HUES48 (cell line): ENCODE data around the gene ATP9A.

Experiments
- H3K27ac ChIP-seq: one replicate; pipeline ENCODE4 v1.7.0; 2013; ENCODE audit warnings: low read depth, low read length, inconsistent platforms
- H3K27me3 ChIP-seq: 2 replicates; pipeline ENCODE4 v1.6.1; 2013; ENCODE audit warnings: mild to moderate bottlenecking, low read length; ENCODE audit not compliant: control insufficient read depth, insufficient read depth
- H3K36me3 ChIP-seq: 2 replicates; pipeline ENCODE4 v1.6.1; 2013; ENCODE audit warnings: low read length; ENCODE audit not compliant: control insufficient read depth, insufficient read depth
- H3K4me1 ChIP-seq: 2 replicates; pipeline ENCODE4 v1.6.1; 2013; ENCODE audit warnings: mild to moderate bottlenecking, low read length; ENCODE audit not compliant: control insufficient read depth, insufficient read depth
- H3K4me3 ChIP-seq: 2 replicates; pipeline ENCODE4 v1.5.1; 2013; ENCODE audit warnings: mild to moderate bottlenecking, low read depth, low read length
- H3K9ac ChIP-seq: 2 replicates; pipeline ENCODE4 v1.6.1; 2013; ENCODE audit warnings: mild to moderate bottlenecking, low read depth, low read length, moderate library complexity
- H3K9me3 ChIP-seq: 2 replicates; pipeline ENCODE4 v1.6.1; 2013; ENCODE audit warnings: low read length; ENCODE audit not compliant: control insufficient read depth, insufficient read depth

ATP9A gene

DNA sequence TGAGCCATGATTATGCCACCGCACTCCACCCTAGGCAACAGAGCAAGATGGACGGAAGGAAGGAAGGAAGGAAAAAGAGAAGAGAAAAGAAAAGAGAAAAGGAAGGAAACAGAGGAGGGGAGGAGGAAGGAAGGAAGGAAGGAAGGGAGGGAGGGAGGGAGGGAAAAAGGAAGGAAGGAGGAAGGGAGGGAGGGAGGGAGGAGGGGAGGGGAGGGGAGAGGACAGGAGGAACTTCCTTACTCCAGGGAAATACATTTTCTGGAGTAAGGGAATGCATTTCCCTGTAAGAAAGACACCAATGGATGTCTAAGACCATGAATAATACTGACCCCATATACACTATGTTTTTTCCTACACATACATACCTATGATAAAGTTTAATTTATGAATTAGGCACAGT lies 132.5 kb downstream of the ATP9A start:
- no peaks in the 10 kb centered on the region for H3K27me3 ChIP-seq
- H3K27ac ChIP-seq = no peak overlapping the region
- H3K9me3 ChIP-seq = no peaks in the 10 kb centered on the region

DNA sequence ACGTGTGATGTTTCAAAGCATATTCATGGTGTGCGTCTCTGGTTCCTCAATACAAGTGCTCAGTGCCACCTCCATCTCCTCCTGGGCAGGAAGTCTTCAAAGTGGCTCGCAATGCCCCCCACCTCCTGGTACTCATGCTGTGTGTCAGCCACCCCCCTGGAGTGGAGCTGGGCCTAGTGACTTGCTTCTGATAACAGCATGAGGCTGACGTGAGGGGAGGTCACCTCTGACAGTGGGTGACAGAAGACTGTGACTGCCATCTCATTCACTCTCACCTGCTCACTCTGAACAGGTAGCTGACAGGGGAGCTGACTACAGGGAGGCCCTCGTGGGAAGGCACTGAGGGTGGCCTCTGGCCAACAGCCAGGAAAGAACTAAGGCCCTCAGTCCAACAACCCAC lies 133.3 kb downstream of the ATP9A start:
- Histone ChIP-seq H3K4me1 (no peaks in the 10 kb centered on the region), H3K36me3 (no peaks in the 10 kb centered on the region), H3K27ac (no peak overlapping the region), H3K27me3 (no peaks in the 10 kb centered on the region), H3K9me3 (no peaks in the 10 kb centered on the region), H3K4me3 (no peak overlapping the region), H3K9ac (no peak overlapping the region)

More for the DNA sequence above, 132.5 kb downstream of the ATP9A start:
- H3K36me3 ChIP-seq = no peaks in the 10 kb centered on the region
- no peaks in the 10 kb centered on the region for H3K4me1 ChIP-seq
- no peak overlapping the region for H3K4me3 ChIP-seq
- no peak overlapping the region for H3K9ac ChIP-seq

DNA sequence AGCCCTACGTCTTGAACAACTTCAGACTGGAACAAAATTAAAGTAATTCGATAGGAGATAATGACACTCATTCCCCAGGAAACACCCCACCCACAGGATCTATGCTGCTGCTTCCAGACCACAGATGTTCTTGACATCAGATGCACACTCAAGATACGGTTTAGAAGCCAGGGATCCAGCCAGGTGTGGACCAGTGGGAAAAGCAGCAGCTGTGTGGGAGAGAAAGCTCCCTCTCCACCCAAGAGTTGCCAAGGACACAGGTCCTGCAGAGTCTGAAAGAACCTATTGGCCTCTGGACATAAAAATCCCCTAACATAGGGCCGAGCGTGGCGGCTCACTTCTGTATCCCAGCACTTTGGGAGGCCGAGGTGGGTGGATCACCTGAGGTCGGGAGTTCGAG lies 133.9 kb downstream of the ATP9A start:
- Histone ChIP-seq H3K4me1 (no peaks in the 10 kb centered on the region), H3K27me3 (no peaks in the 10 kb centered on the region), H3K9ac (no peak overlapping the region), H3K4me3 (no peak overlapping the region), H3K27ac (no peak overlapping the region), H3K9me3 (no peaks in the 10 kb centered on the region), H3K36me3 (no peaks in the 10 kb centered on the region)

DNA sequence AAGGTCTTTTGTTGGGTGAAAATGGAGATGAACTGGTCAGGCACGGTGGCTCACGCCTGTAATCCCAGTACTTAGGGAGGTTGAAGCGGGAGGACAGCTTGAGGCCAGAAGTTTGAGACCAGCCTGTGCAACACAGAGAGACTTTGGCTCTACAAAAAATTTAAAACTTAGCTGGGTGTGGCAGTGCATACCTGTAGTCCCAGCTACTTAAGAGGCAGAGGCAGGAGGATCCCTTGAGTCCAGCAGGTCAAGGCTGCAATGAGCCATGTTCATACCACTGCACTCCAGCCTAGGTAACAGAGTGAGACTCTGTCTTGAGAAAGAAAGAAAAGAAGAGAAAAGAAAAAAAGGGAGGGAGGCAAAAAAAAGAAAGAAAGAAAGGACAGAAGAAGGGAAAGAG lies 134.8 kb downstream of the ATP9A start:
- no peaks in the 10 kb centered on the region for H3K27me3 ChIP-seq
- H3K9me3 ChIP-seq = no peaks in the 10 kb centered on the region
- H3K27ac ChIP-seq = no peak overlapping the region
- H3K36me3 ChIP-seq = no peaks in the 10 kb centered on the region
- H3K9ac ChIP-seq = no peak overlapping the region
- H3K4me3 ChIP-seq = no peak overlapping the region
- H3K4me1 ChIP-seq = no peaks in the 10 kb centered on the region

DNA sequence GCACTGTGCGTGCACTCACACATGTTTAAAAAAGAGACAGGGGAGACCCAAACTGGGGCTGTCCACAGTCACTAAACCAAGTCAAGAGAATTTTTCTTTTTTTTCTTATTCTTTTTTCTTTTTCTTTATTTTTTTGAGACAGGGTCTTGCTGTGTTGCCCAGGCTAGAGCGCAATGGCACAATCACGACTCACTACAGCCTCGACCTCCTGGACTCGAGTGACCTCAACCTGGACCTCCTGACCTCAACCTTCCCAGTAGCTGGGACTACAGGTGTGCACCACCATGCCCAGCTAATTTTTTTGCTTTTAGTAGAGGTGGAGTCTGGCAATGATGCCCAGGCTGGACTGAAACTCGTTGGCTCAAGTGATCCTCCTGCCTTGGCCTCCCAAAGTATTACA lies 136.2 kb downstream of the ATP9A start:
- H3K4me3 ChIP-seq = no peak overlapping the region
- H3K36me3 ChIP-seq = no peaks in the 10 kb centered on the region
- H3K9ac ChIP-seq = no peak overlapping the region
- no peaks in the 10 kb centered on the region for H3K4me1 ChIP-seq
- H3K27ac ChIP-seq = no peak overlapping the region
- H3K9me3 ChIP-seq = no peaks in the 10 kb centered on the region
- H3K27me3 ChIP-seq = no peaks in the 10 kb centered on the region

DNA sequence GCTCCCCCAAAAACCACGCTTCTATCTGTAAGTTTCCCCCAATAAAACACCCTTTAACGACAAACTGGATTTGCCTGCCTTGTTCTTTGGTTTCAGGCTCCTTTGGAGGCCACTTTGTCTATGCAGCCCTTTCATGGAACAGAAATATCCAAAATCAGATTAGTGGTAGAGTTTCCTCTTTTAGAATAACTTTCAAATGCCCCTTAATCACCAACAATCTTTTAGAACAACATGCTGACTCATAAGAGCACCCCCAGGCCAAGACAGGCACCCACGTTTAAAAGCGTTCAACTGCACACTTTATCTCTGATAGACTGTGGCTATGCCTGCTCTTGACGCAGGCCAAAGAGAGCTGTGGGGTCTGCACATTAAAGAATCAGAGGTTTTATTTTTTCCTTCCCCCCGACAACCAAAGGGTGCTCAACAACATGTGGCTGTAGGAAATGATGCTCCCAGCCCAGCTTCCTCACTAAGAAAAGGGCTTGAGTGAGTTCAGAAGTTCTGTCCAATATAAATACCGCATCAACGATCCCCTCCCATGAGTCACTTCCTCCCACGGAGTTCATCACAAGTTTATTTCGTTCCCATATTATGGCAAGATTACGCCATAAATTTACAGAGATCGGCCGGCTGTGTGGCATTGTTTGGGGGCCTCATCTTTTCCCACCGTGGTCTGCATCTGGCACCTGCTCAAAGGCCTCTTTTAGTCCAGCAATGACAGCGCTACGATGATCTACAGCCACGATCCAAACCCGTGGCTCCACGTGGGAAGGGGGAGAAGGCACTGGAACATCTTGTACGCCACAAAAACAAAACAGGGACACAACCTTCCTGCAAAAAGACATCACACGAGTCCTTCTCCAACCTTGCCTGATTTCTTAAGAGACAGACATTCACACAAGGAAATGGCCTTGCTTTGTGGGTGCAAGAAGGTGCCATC lies 136.9 kb downstream of the ATP9A start:
- Histone ChIP-seq H3K27ac (no peak overlapping the region), H3K9ac (no peak overlapping the region), H3K4me3 (no peak overlapping the region), H3K27me3 (no peaks in the 10 kb centered on the region), H3K36me3 (no peaks in the 10 kb centered on the region), H3K4me1 (no peaks in the 10 kb centered on the region), H3K9me3 (no peaks in the 10 kb centered on the region)

DNA sequence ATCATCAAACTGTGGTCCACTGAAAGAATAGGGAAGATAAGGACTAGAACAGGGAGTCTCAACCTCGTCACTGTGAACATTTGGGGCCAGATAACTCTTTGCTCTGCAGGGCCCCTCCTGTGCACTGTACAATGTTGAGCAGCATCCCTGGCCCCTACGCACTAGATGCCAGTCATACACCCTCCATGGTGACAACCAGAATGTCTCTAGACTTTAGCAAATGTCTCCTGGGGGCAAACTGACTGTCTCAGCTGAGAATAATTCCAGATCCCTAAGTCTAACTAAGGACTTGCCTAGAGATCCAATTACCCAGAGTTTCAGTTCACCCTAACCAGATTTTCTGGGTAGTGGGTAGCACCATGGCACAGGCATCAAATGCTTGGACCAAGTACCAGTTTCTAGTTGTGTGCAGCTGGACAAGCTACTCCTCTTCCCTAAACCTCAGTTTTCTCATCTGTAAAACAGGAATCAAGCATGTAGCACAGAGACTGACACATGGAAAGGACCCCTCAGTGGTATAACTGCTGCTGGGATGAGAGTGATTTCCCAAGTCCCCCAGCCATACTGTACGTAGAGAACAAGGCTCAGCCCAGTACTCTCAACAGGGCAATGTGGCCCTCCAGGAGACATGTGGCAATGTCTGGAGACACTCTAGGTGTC lies 138.7 kb downstream of the ATP9A start:
- Histone ChIP-seq H3K9ac (no peak overlapping the region), H3K36me3 (no peaks in the 10 kb centered on the region), H3K9me3 (no peaks in the 10 kb centered on the region), H3K4me3 (no peak overlapping the region), H3K27ac (no peak overlapping the region), H3K27me3 (no peaks in the 10 kb centered on the region), H3K4me1 (no peaks in the 10 kb centered on the region)

DNA sequence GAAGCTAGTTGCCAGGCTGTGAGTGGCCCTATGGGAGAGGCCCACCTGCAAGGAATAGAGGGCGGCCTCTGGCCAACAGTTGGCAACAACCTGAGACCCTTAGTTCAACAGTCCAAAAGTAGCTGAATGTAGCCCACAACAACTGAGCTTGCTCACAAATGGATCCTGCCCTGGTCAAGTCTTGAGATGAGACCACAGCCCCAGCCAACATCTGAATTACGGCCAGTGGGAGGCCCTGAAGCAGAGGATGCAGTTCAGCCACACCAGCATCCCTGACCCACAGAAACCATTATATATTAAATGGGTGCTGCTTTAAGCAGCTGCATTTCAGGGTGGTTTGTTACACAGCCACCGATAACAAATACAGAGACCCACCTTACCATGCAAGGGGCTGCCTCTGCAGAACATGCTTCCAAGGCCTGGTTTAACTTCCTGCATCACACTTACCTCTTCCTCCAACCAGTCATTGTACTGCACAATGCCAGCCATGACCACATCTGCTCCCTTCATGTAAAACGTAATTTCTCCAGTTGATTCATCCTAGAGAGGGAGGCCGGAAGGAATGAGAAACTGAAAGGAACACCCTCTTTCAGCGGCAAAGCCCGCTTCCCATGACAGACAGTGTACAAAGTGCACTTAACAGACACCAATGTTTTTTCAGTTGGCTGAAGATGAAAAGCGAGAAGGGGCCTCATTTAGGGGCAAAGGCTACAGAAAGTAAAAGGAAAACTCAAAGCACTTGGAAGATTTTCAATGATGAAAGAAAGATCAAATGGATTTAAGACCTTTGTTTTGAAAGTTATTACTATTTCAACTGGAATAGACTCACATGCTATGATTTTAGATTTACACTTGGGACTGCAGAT lies 139.4 kb downstream of the ATP9A start:
- no peak overlapping the region for H3K27ac ChIP-seq

DNA sequence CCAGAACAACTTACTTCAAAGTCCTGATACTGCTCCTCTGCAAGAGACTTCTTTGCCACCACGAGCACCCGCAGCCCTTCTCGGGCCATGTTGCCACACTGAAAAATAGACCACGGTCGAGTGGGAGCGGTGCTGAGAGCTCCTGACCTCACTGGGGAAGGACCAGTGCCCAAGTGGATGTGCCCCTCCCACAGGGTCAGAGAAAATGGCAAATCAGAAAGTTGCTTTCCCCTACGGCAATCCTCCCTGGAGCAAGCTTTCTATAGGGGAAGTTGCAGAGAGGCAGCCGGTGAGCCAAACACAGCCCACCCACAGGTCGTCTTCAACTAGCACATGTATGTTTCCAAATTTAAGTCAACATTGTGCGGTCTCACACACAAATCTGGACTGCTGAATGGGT lies 140.6 kb downstream of the ATP9A start:
- Histone ChIP-seq H3K9ac (no peak overlapping the region), H3K36me3 (no peaks in the 10 kb centered on the region), H3K4me3 (no peak overlapping the region), H3K27ac (no peak overlapping the region), H3K27me3 (no peaks in the 10 kb centered on the region), H3K9me3 (no peaks in the 10 kb centered on the region), H3K4me1 (0 out of 2 replicates have a peak, but pooled peaks cover 3% of the 10 kb centered on the region)

More for the DNA sequence above, 139.4 kb downstream of the ATP9A start:
- no peak overlapping the region for H3K9ac ChIP-seq
- H3K4me3 ChIP-seq = no peak overlapping the region
- H3K27me3 ChIP-seq = no peaks in the 10 kb centered on the region
- no peaks in the 10 kb centered on the region for H3K9me3 ChIP-seq
- no peaks in the 10 kb centered on the region for H3K36me3 ChIP-seq
- no peaks in the 10 kb centered on the region for H3K4me1 ChIP-seq

DNA sequence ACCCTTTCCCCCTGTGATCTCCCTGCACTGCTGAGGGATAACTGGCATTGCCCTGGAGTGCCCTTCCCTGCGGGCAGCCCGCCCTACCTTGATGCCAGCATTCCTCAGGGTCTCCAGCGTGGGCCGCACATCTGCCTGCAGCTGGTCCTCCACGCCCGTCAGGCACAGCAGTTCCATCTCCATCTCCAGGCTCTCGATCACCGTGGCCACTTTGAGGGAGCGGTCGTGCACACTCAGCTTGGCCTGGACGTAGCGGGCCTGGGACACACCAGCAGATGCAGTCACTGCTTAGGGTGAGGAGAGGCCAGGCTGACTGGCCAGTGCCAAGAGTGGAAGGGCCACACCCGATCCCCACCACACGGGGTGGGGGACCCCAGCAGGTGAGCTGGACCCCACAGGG lies 143.1 kb downstream of the ATP9A start:
- H3K27ac ChIP-seq = no peak overlapping the region
- H3K4me1 ChIP-seq = 0 out of 2 replicates have a peak, but pooled peaks cover 6% of the 10 kb centered on the region
- no peaks in the 10 kb centered on the region for H3K36me3 ChIP-seq
- no peaks in the 10 kb centered on the region for H3K9me3 ChIP-seq
- H3K27me3 ChIP-seq = no peaks in the 10 kb centered on the region
- H3K9ac ChIP-seq = no peak overlapping the region
- H3K4me3 ChIP-seq = no peak overlapping the region
